BJ (cell line): ENCODE results near the gene GCNT2. TPM values are rescaled to one million over a fixed set of nuclear protein-coding genes. Genes with fewer than 3 reads are reported as not detected.

ENCODE experiments used
- CTCF ChIA-PET: fragments of 350-600 bp; formaldehyde crosslinking; extraction: SDS; loops from one replicate; lab custom pipeline; 2021; ENCODE audit warnings: antibody characterized with exemption, inconsistent platforms; lab: Yijun Ruan, JAX
- POLR2A ChIA-PET: fragments of 300-600 bp; sonication (Branson Sonifier 250); formaldehyde crosslinking; extraction: SDS; loops from one replicate; lab custom pipeline; 2021; ENCODE audit warnings: antibody characterized with exemption; lab: Charles Lee
- DNase-seq: peaks from one replicate; pipeline ENCODE4 v3.0.0-alpha.2; 2011; ENCODE audit warnings: low read depth
- H3K27me3 ChIP-seq: 2 replicates; pipeline ENCODE4 v1.6.0; 2011; ENCODE audit warnings: low read length; ENCODE audit not compliant: control insufficient read depth, insufficient read depth
- H3K36me3 ChIP-seq: 2 replicates; pipeline ENCODE4 v1.5.1; 2011; ENCODE audit warnings: low read length; ENCODE audit not compliant: control insufficient read depth, insufficient read depth
- H3K4me3 ChIP-seq: 2 replicates; pipeline ENCODE4 v1.5.1; 2011; ENCODE audit warnings: low read depth, mild to moderate bottlenecking, control low read depth, low read length
- polyA plus RNA-seq: library from polyadenylated mRNA; depleted of rRNA; stranded (reverse); fragments of >200 nt; gene quantifications from 2 replicates; pipeline ENCODE4 v1.2.3, GENCODE V29; 2011
- TF ChIP-seq, protein P1 (sequence below): IDR thresholded peaks from 2 replicates; pipeline ENCODE4 v1.5.1; 2011; ENCODE audit warnings: low read depth, mild to moderate bottlenecking, control low read depth, inconsistent platforms, low read length, moderate library complexity; ENCODE audit not compliant: insufficient read depth

GCNT2 gene
- polyA plus RNA-seq, 1 experiment = 0.04 TPM

DNA sequence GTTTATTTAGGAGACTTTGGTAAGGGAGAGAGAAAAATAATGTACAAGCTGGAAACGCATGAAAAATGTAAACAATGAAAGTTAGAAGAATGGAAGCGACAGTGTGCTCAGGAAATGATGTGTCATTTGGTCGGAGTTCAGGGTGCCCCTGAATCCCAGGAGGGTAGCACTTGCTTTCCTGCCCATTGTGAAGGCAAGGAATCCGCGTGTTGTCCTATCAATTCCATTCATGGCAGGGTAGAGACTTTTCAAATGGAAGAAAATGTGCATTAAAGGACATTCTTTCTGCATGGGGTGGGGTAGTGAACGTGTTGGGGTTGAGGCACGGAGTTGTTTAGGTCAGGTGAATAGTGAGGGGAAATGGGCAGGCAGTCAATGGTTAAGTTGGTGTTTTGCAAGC, 33.7 kb downstream of the GCNT2 start:
- ChIA-PET CTCF (no interaction called here), POLR2A (no interaction called here)
- no peak for DNase-seq
- Histone ChIP-seq H3K27me3 (peaks cover 3% of the 10 kb centered on the region; the same call in 1 of the 2 replicates), H3K36me3 (no peaks in the 10 kb centered on the region), H3K4me3 (no peak overlapping the region)
- TF ChIP-seq, protein P1, sequence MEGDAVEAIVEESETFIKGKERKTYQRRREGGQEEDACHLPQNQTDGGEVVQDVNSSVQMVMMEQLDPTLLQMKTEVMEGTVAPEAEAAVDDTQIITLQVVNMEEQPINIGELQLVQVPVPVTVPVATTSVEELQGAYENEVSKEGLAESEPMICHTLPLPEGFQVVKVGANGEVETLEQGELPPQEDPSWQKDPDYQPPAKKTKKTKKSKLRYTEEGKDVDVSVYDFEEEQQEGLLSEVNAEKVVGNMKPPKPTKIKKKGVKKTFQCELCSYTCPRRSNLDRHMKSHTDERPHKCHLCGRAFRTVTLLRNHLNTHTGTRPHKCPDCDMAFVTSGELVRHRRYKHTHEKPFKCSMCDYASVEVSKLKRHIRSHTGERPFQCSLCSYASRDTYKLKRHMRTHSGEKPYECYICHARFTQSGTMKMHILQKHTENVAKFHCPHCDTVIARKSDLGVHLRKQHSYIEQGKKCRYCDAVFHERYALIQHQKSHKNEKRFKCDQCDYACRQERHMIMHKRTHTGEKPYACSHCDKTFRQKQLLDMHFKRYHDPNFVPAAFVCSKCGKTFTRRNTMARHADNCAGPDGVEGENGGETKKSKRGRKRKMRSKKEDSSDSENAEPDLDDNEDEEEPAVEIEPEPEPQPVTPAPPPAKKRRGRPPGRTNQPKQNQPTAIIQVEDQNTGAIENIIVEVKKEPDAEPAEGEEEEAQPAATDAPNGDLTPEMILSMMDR = no peak

- CTCF ChIA-PET = no interaction called here
- TF ChIP-seq, protein P1 = no peak
- POLR2A ChIA-PET = no interaction called here
- Histone ChIP-seq H3K36me3 (no peaks in the 10 kb centered on the region), H3K4me3 (peak overlapping the region; percentile 40), H3K27me3 (peaks cover 3% of the 10 kb centered on the region; the same call in 1 of the 2 replicates)
- no peak for DNase-seq
These were observed 34.6 kb downstream of the GCNT2 start for GRCh38 chr6:10555625-10556309.

DNA sequence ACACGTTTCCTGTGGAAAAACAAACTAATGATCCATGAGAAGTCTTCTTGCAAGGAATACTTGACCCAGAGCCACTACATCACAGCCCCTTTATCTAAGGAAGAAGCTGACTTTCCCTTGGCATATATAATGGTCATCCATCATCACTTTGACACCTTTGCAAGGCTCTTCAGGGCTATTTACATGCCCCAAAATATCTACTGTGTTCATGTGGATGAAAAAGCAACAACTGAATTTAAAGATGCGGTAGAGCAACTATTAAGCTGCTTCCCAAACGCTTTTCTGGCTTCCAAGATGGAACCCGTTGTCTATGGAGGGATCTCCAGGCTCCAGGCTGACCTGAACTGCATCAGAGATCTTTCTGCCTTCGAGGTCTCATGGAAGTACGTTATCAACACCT, 35.4 kb downstream of the GCNT2 start:
- no peak for DNase-seq
- POLR2A ChIA-PET = no interaction called here
- TF ChIP-seq, protein P1 = no peak
- CTCF ChIA-PET = no interaction called here
- H3K36me3 ChIP-seq = no peaks in the 10 kb centered on the region
- no peak overlapping the region for H3K4me3 ChIP-seq
- H3K27me3 ChIP-seq = peaks cover 3% of the 10 kb centered on the region; the same call in 1 of the 2 replicates

DNA sequence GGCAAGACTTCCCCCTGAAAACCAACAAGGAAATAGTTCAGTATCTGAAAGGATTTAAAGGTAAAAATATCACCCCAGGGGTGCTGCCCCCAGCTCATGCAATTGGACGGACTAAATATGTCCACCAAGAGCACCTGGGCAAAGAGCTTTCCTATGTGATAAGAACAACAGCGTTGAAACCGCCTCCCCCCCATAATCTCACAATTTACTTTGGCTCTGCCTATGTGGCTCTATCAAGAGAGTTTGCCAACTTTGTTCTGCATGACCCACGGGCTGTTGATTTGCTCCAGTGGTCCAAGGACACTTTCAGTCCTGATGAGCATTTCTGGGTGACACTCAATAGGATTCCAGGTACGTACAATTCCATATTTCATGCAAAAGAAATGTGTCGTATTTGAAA, 35.8 kb downstream of the GCNT2 start:
- CTCF ChIA-PET = no interaction called here
- Histone ChIP-seq H3K27me3 (peaks cover 3% of the 10 kb centered on the region; the same call in 1 of the 2 replicates), H3K36me3 (no peaks in the 10 kb centered on the region), H3K4me3 (no peak overlapping the region)
- no peak for DNase-seq
- TF ChIP-seq, protein P1 = no peak
- POLR2A ChIA-PET = no interaction called here

- ChIA-PET CTCF (no interaction called here), POLR2A (no interaction called here)
- peaks cover 3% of the 10 kb centered on the region; the same call in 1 of the 2 replicates for H3K27me3 ChIP-seq
- no peaks in the 10 kb centered on the region for H3K36me3 ChIP-seq
- DNase-seq = no peak
- TF ChIP-seq, protein P1 = no peak
- no peak overlapping the region for H3K4me3 ChIP-seq
These were observed 36.8 kb downstream of the GCNT2 start for GRCh38 chr6:10557913-10558312.
